ENCODE measurements around the gene ZSWIM9.

The ZSWIM9 gene

DNA sequence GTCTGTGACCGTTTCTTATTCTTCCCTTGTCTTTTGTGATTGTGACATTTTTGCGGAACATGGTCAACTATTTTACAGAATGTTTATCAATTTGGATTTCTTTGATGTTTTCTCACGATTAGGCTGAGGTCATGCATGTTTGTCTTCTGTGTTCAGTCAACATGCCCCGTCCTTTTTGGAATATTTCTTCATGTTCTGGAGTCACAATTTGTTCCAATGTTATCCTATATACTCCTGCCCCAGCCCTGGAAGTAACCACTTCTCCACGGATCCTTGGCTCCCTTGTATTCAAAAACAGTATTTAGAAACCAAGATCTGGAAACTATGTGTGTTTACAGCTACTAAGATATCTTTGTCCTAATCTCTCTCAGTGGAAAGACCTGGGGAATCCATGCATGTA is 75.6 kb downstream of the ZSWIM9 start:
- no peaks in the 10 kb centered on the region for H3K36me3 ChIP-seq (ENCODE audit: control insufficient read depth, insufficient read depth, low read length)

DNA sequence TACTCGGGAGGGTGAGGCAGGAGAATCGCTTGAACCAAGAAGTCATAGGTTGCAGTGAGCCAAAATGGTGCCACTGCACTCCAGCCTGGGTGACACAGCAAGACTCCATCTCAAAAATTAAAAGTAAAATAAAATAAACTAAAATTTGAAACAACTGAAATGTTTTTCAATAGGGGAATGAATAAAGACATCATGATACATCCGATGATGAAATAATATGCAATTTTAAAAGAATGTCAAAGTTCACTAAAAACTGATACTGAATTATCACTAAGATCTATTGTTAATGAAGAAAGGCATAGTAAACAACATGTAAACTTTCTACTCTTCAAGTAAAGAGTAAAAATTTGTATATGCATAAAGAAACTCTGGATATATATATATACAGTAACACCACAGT is 76.7 kb downstream of the ZSWIM9 start:
- H3K4me1 ChIP-seq (ENCODE audit: control insufficient read depth, low read depth, low read length) = no peaks in the 10 kb centered on the region
- H2BK120ac ChIP-seq (ENCODE audit: low read depth, low read length) = no peak overlapping the region

More for the DNA sequence above, 75.6 kb downstream of the ZSWIM9 start:
- Histone ChIP-seq H3K4ac (ENCODE audit: low read depth, low read length) (no peak overlapping the region), H3K4me2 (ENCODE audit: low read length) (no peak overlapping the region), H2BK120ac (ENCODE audit: low read depth, low read length) (no peak overlapping the region), H3K27me3 (ENCODE audit: insufficient read depth, low read length, poor library complexity) (no peaks in the 10 kb centered on the region), H3K4me3 (ENCODE audit: low read length) (no peak overlapping the region), H3K23ac (ENCODE audit: low read length) (no peak overlapping the region), H4K8ac (ENCODE audit: low read depth, low read length) (no peak overlapping the region), H2BK15ac (replicated peaks; ENCODE audit: low read depth) (no peak overlapping the region), H3K9ac (ENCODE audit: low read length) (no peak overlapping the region), H3K79me1 (ENCODE audit: low read length) (no peaks in the 10 kb centered on the region), H4K5ac (ENCODE audit: low read length) (no peak overlapping the region), H3K79me2 (ENCODE audit: control insufficient read depth, insufficient read depth, low read length) (no peaks in the 10 kb centered on the region), H3K56ac (ENCODE audit: low read length) (no peak overlapping the region), H3K18ac (ENCODE audit: low read length) (no peak overlapping the region), H2BK5ac (ENCODE audit: low read length) (no peak overlapping the region), H2AK5ac (ENCODE audit: low read length) (no peak overlapping the region), H3K27ac (ENCODE audit: low read depth, low read length) (no peak overlapping the region), H3K4me1 (ENCODE audit: control insufficient read depth, low read depth, low read length) (no peaks in the 10 kb centered on the region)
- no peak for DNase-seq
- WGBS (ENCODE audit: extremely low coverage, insufficient coverage, low lambda C conversion rate) = no CpG with 5 or more reads among the region's 5 CpGs

More for the DNA sequence above, 76.7 kb downstream of the ZSWIM9 start:
- no peak for DNase-seq
- H3K56ac ChIP-seq (ENCODE audit: low read length) = no peak overlapping the region
- no peak overlapping the region for H3K4ac ChIP-seq (ENCODE audit: low read depth, low read length)
- no peak overlapping the region for H2BK15ac ChIP-seq (replicated peaks; ENCODE audit: low read depth)
- no peak overlapping the region for H3K23ac ChIP-seq (ENCODE audit: low read length)
- no peak overlapping the region for H2BK5ac ChIP-seq (ENCODE audit: low read length)
- no peaks in the 10 kb centered on the region for H3K27me3 ChIP-seq (ENCODE audit: insufficient read depth, low read length, poor library complexity)
- H3K27ac ChIP-seq (ENCODE audit: low read depth, low read length) = no peak overlapping the region
- no peak overlapping the region for H3K4me3 ChIP-seq (ENCODE audit: low read length)
- no peak overlapping the region for H4K5ac ChIP-seq (ENCODE audit: low read length)
- no peak overlapping the region for H3K9ac ChIP-seq (ENCODE audit: low read length)
- no peak overlapping the region for H3K4me2 ChIP-seq (ENCODE audit: low read length)
- H3K18ac ChIP-seq (ENCODE audit: low read length) = no peak overlapping the region
- no peaks in the 10 kb centered on the region for H3K79me2 ChIP-seq (ENCODE audit: control insufficient read depth, insufficient read depth, low read length)
- H2AK5ac ChIP-seq (ENCODE audit: low read length) = no peak overlapping the region
- no peak overlapping the region for H4K8ac ChIP-seq (ENCODE audit: low read depth, low read length)
- H3K36me3 ChIP-seq (ENCODE audit: control insufficient read depth, insufficient read depth, low read length) = no peaks in the 10 kb centered on the region
- WGBS (ENCODE audit: extremely low coverage, insufficient coverage, low lambda C conversion rate) = no CpG with 5 or more reads among the region's 3 CpGs
- H3K79me1 ChIP-seq (ENCODE audit: low read length) = no peaks in the 10 kb centered on the region

All from mesendoderm (in vitro differentiated cells).